Sigmoid colon (tissue), 7 donors: ENCODE results near the gene GLRA1. TPM values are rescaled to one million over a fixed set of nuclear protein-coding genes. Genes with fewer than 3 reads are reported as not detected.

Experiments
- DNase-seq: peaks from one replicate; pipeline ENCODE4 v3.0.0-alpha.2; 2019
- H3K27ac ChIP-seq, 4 donors: fragments of 200-600 bp; sonication (generic); one replicate each; pipeline ENCODE4 v1.5.1; 2016 to 2019; ENCODE audit warnings: mild to moderate bottlenecking in 1 of 4
- H3K27me3 ChIP-seq, 3 donors: fragments of 200-600 bp; sonication (generic); one replicate each; pipeline ENCODE4 v1.5.1; 2019; ENCODE audit warnings: mild to moderate bottlenecking in 1 of 3
- H3K36me3 ChIP-seq, 4 donors: fragments of 200-600 bp; sonication (generic); one replicate each; pipeline ENCODE4 v1.5.1; 2016 to 2019
- H3K4me1 ChIP-seq, 4 donors: fragments of 200-600 bp; sonication (generic); one replicate each; pipeline ENCODE4 v1.5.1; 2017 to 2019
- H3K4me3 ChIP-seq, 4 donors: fragments of 200-600 bp; sonication (generic); one replicate each; pipeline ENCODE4 v1.5.1; 2017 to 2019; ENCODE audit warnings: mild to moderate bottlenecking in 2 of 4, moderate library complexity in 1 of 4
- H3K9me3 ChIP-seq, 4 donors: fragments of 200-600 bp in 3 of 4; sonication (generic) in 3 of 4; one replicate each; pipeline versions ENCODE4 v1.5.1 to v1.6.1; 2013 to 2019
- EP300 ChIP-seq, 4 donors: sonication (generic); formaldehyde crosslinking; IDR thresholded peaks; one replicate each; pipeline ENCODE4 v1.6.1; 2017; ENCODE audit warnings: antibody characterized with exemption in 4 of 4
- POLR2A ChIP-seq, 2 donors: fragments of 450-650 bp; IDR thresholded peaks; one replicate each; pipeline ENCODE4 v1.6.1; 2016; ENCODE audit warnings: antibody characterized with exemption in 2 of 2, mild to moderate bottlenecking in 2 of 2, moderate library complexity in 2 of 2
- POLR2AphosphoS5 ChIP-seq, 4 donors: sonication (generic); formaldehyde crosslinking; IDR thresholded peaks; one replicate each; pipeline ENCODE4 v1.6.1; 2017; ENCODE audit warnings: antibody characterized with exemption in 4 of 4
- WGBS, 2 donors: extraction: QIAGEN DNeasy Blood & Tissue Kit; methylation state at CpG; one replicate each; pipeline ENCODE4 v1.1.7; 2013; 5-methylcytosine and 5-hydroxymethylcytosine counted together
- intact Hi-C: fragments of 100-400 bp; cut with DNase I; formaldehyde crosslinking; loops from one replicate; pipeline ENCODE4 v1.15.1; 2023
- polyA plus RNA-seq, 3 donors: library from polyadenylated mRNA; stranded (reverse); fragments of 200-250 nt; gene quantifications; one replicate each; pipeline ENCODE4 v1.2.3, GENCODE V29; 2013
- total RNA-seq, 4 donors: library from RNA; depleted of rRNA; stranded (reverse); fragments of >200 nt; gene quantifications; one replicate each; pipeline ENCODE4 v1.1.0, GENCODE V29; 2016
- TF ChIP-seq, protein P1 (sequence below), 4 experiments: fragments of 450-650 bp in 3 of 4; fragments of 200-600 bp in 1 of 4; IDR thresholded peaks; one replicate each; pipeline ENCODE4 v1.5.1; 2016 to 2019; ENCODE audit warnings: antibody characterized with exemption in 4 of 4, mild to moderate bottlenecking in 3 of 4, moderate library complexity in 2 of 4
- donor health status: healthy with polysubstance abuse.
- donor health status: Bipolar disorder and iron deficiency.
- donor health status: healthy.

Gene GLRA1
- total and polyA plus RNA-seq, 7 donors = not detected

DNA sequence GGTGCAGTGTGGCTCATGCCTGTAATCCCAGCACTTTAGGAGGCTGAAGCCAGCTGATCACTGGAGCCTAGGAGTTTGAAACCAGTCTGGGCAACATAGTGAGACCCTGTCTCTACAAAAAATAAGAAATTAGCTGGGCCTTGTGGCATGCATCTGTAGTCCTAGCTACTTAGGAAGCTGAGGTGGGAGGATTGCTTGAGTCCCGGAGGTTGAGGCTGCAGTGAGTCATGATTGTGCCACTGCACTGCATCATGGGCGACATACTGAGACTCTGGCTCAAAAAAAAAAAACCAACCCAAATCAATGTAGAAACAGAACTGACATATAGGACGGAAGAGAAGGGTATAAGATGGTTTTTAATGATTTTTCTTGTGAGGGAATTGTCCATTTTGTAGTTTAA lies 125.2 kb downstream of the GLRA1 start:
- Histone ChIP-seq H3K9me3 (no peaks in the 10 kb centered on the region), H3K4me3 (no peak overlapping the region), H3K4me1 (no peaks in the 10 kb centered on the region), H3K27ac (no peak overlapping the region), H3K36me3 (peaks cover 32 to 99% (median 66%) of the 10 kb centered on the region in 4 donors), H3K27me3 (no peaks in the 10 kb centered on the region)
- no peak for DNase-seq
- TF ChIP-seq POLR2AphosphoS5 (IDR thresholded peaks at IDR 0.05) = no peak
- TF ChIP-seq POLR2A (IDR thresholded peaks at IDR 0.05) = no peak
- TF ChIP-seq, protein P1, sequence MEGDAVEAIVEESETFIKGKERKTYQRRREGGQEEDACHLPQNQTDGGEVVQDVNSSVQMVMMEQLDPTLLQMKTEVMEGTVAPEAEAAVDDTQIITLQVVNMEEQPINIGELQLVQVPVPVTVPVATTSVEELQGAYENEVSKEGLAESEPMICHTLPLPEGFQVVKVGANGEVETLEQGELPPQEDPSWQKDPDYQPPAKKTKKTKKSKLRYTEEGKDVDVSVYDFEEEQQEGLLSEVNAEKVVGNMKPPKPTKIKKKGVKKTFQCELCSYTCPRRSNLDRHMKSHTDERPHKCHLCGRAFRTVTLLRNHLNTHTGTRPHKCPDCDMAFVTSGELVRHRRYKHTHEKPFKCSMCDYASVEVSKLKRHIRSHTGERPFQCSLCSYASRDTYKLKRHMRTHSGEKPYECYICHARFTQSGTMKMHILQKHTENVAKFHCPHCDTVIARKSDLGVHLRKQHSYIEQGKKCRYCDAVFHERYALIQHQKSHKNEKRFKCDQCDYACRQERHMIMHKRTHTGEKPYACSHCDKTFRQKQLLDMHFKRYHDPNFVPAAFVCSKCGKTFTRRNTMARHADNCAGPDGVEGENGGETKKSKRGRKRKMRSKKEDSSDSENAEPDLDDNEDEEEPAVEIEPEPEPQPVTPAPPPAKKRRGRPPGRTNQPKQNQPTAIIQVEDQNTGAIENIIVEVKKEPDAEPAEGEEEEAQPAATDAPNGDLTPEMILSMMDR (IDR thresholded peaks at IDR 0.05) = no peak
- no peak for TF ChIP-seq EP300 (IDR thresholded peaks at IDR 0.05)
- intact Hi-C loops = no loop called here
- WGBS, 2 donors = 84 to 88% methylated on average over 3 of the region's 3 CpGs

DNA sequence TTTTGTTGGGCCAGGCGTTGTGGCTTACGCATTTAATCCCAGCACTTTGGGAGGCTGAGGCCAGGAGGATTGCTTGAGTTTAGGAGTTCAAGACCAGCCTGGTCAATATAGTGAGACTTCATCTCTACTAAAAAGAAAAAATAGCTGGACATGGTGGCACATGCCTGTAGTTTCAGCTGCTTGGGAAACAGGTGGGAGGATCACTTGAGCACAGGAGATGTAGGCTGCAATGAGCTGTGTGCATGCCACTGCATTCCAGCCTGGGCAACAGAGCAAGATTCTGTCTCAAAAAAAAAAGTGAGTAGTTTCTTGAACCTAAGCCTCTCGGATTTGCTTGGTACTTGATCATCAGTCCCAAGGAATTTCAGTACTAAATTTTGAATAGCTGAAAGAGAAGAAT lies 126.0 kb downstream of the GLRA1 start:
- WGBS, 2 donors = 93 to 95% methylated on average over 3 of the region's 3 CpGs
- H3K27me3 ChIP-seq = no peaks in the 10 kb centered on the region
- TF ChIP-seq, protein P1 (IDR thresholded peaks at IDR 0.05) = no peak
- TF ChIP-seq POLR2AphosphoS5 (IDR thresholded peaks at IDR 0.05) = no peak
- no peak for TF ChIP-seq POLR2A (IDR thresholded peaks at IDR 0.05)
- TF ChIP-seq EP300 (IDR thresholded peaks at IDR 0.05) = no peak
- H3K9me3 ChIP-seq = no peaks in the 10 kb centered on the region
- intact Hi-C loops = no loop called here
- no peak overlapping the region for H3K27ac ChIP-seq
- no peak overlapping the region for H3K4me3 ChIP-seq
- H3K36me3 ChIP-seq = peaks cover 32 to 99% (median 70%) of the 10 kb centered on the region in 4 donors
- H3K4me1 ChIP-seq = no peaks in the 10 kb centered on the region
- no peak for DNase-seq

DNA sequence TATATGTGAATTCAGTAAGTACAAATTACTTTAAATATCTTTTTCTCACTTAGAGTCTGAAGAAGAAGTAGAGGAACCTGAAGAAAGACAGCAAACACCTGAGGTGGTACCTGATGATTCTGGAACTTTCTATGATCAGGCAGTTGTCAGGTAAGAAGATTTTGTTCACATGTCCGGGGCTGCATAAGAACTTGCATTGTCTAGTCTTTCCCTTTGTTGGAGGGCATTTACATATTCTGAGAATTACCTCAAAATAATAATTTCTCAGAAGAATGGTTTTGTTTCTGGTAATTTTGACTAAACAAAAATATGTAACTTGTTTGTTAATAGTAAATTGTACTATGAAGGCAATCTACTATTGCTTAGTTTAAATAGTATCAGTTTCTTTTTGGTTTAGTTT lies 129.2 kb downstream of the GLRA1 start:
- intact Hi-C loops = no loop called here
- Histone ChIP-seq H3K4me1 (peaks cover 0 to 5% (median 0%) of the 10 kb centered on the region in 4 donors), H3K4me3 (no peak overlapping the region), H3K36me3 (peaks cover 22 to 99% (median 59%) of the 10 kb centered on the region in 4 donors), H3K9me3 (no peaks in the 10 kb centered on the region), H3K27me3 (no peaks in the 10 kb centered on the region), H3K27ac (no peak overlapping the region)
- 88 to 94% methylated on average over 1 of the region's 1 CpG for WGBS, 2 donors
- TF ChIP-seq EP300 (IDR thresholded peaks at IDR 0.05) (no peak), POLR2A (IDR thresholded peaks at IDR 0.05) (no peak), POLR2AphosphoS5 (IDR thresholded peaks at IDR 0.05) (no peak)
- TF ChIP-seq, protein P1 (IDR thresholded peaks at IDR 0.05) = no peak
- no peak for DNase-seq

DNA sequence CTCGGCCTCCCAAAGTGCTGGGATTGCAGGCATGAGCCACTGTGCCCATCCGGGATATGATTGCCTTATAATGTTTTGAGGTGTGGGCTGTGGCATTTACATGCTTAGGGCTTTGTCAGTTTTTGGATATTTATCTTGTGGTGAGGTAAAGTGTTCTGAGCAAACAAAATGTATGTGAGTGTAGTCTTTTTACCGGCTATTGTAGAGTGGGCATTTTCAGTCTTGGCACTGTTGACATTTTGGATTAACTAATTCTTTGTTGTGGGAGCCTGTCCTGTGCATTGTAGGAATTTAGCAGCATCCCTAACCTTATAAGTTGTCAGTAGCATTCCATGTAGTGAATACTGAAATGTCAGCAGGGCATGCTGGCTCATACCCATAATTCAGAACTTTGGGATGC lies 131.3 kb downstream of the GLRA1 start:
- no peak for TF ChIP-seq POLR2AphosphoS5 (IDR thresholded peaks at IDR 0.05)
- no peak for TF ChIP-seq EP300 (IDR thresholded peaks at IDR 0.05)
- TF ChIP-seq POLR2A (IDR thresholded peaks at IDR 0.05) = no peak
- TF ChIP-seq, protein P1 (IDR thresholded peaks at IDR 0.05) = no peak
- 94 to 96% methylated on average over 3 of the region's 3 CpGs for WGBS, 2 donors

DNA sequence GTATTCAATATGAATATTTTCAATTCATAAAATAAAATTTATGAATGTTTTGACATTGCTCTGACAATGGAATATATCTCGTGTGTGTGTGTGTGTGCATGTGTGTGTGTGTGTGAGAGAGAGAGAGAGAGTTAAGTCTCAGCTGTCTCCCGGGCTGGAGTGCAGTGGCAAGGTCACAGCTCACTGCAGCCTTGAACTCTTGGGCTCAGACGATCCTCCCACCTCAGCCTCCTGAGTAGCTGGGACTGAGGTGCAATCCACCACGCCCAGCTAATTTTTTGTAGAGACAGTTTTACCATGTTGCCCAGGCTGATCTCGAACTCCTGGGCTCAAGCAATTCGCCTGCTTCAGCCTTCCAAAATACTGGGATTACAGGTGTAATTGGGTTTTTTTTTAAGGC lies 136.8 kb downstream of the GLRA1 start:
- Histone ChIP-seq H3K27me3 (no peaks in the 10 kb centered on the region), H3K36me3 (peaks cover 4 to 63% (median 11%) of the 10 kb centered on the region in 4 donors), H3K4me3 (no peak overlapping the region), H3K27ac (no peak overlapping the region), H3K4me1 (peaks cover 0 to 38% (median 11%) of the 10 kb centered on the region in 4 donors), H3K9me3 (no peaks in the 10 kb centered on the region)
- no peak for DNase-seq
- intact Hi-C loops = no loop called here
- TF ChIP-seq POLR2A (IDR thresholded peaks at IDR 0.05) (no peak), EP300 (IDR thresholded peaks at IDR 0.05) (no peak), POLR2AphosphoS5 (IDR thresholded peaks at IDR 0.05) (no peak)
- TF ChIP-seq, protein P1 (IDR thresholded peaks at IDR 0.05) = no peak
- WGBS, 2 donors = 78 to 84% methylated on average over 6 of the region's 6 CpGs

More for the DNA sequence above, 131.3 kb downstream of the GLRA1 start:
- intact Hi-C loops = no loop called here
- no peak overlapping the region for H3K4me3 ChIP-seq
- H3K27me3 ChIP-seq = no peaks in the 10 kb centered on the region
- peaks cover 12 to 98% (median 43%) of the 10 kb centered on the region in 4 donors for H3K36me3 ChIP-seq
- H3K4me1 ChIP-seq = peaks cover 0 to 5% (median 0%) of the 10 kb centered on the region in 4 donors
- DNase-seq = no peak
- H3K9me3 ChIP-seq = no peaks in the 10 kb centered on the region
- H3K27ac ChIP-seq = no peak overlapping the region
